ENCODE measurements around the gene DNMBP. TPM values are rescaled to one million over a fixed set of nuclear protein-coding genes. Genes with fewer than 3 reads are reported as not detected.
A peak's percentile ranks its signal among the peaks of the same experiment; 100 is the strongest.

Gene DNMBP
- polyA plus RNA-seq, 2 of the 4 experiments (the other 2 are of a cell fraction): 13.7 to 20.3 TPM

GRCh38 chr10:99977916-99978315, 31.8 kb downstream of the DNMBP start (continued):
- no peak for TF ChIP-seq REST (IDR thresholded peaks at IDR 0.05)

- DNase-seq (ENCODE audit: low read depth in 1 of 2, low spot score in 1 of 2) (peak; percentile 55 to 82), ATAC-seq (peak; percentile 91 to 95), FAIRE-seq (no peak)
- ChIA-PET POLR2A (interaction anchor here (0.7 to 2.1 kb wide), 3 partner anchors 11 to 310 kb away, joined by 3 to 9 read pairs (median 3); partner anchors contain the start of gene BLOC1S2), CTCF (interaction anchor here (0.8 to 9.0 kb wide), 9 partner anchors 8 to 131 kb away, joined by 3 to 58 read pairs (median 8); partner anchors contain the start of gene DNMBP)
- TF ChIP-seq ZC3H11A (IDR thresholded peaks at IDR 0.05): no peak
- 0 out of 4 replicates have a peak, but pooled peaks of 1 of the 2 experiments have one; percentile 8 for TF ChIP-seq CEBPB (IDR thresholded peaks at IDR 0.05)
- TF ChIP-seq RFX5 (IDR thresholded peaks at IDR 0.05): no peak
- TF ChIP-seq JUNB (IDR thresholded peaks at IDR 0.05): peak; percentile 53
- TF ChIP-seq RAD21 (conservative IDR thresholded peaks at IDR 0.05 in 1 of 2, IDR thresholded peaks at IDR 0.05 in 1 of 2): peak in 1 of 2 experiments; percentile 19; a peak in 1 of 5 replicates
- no peak for TF ChIP-seq HDAC2 (IDR thresholded peaks at IDR 0.05)
- 0 out of 5 replicates have a peak, but pooled peaks of 1 of the 2 experiments have one; percentile 25 for TF ChIP-seq JUN (IDR thresholded peaks at IDR 0.05)
- no peak for TF ChIP-seq POLR2AphosphoS2 (conservative IDR thresholded peaks at IDR 0.05; ENCODE audit: low read length)
- TF ChIP-seq FOSL2 (IDR thresholded peaks at IDR 0.05): 0 out of 2 replicates have a peak, but pooled peaks have one; percentile 34
- peak; percentile 73 for TF ChIP-seq FOSL2 (CRISPR knock-in tag; IDR thresholded peaks at IDR 0.05)
- TF ChIP-seq EHF (CRISPR knock-in tag; IDR thresholded peaks at IDR 0.05): no peak
- TF ChIP-seq GATA3 (IDR thresholded peaks at IDR 0.05; ENCODE audit: borderline replicate concordance): 0 out of 2 replicates have a peak, but pooled peaks have one; percentile 41
- TF ChIP-seq RNF2 (IDR thresholded peaks at IDR 0.05; ENCODE audit: borderline replicate concordance, low read depth): no peak
- TF ChIP-seq CHD2 (IDR thresholded peaks at IDR 0.05; ENCODE audit: low read length, partially characterized antibody): no peak
- TF ChIP-seq CBX2 (IDR thresholded peaks at IDR 0.05; ENCODE audit: borderline replicate concordance, low read depth): no peak
- no peak for TF ChIP-seq MAX (IDR thresholded peaks at IDR 0.05)
- no peak for TF ChIP-seq KDM1A (IDR thresholded peaks at IDR 0.05; ENCODE audit: low read depth)
- WGBS (ENCODE audit: missing lambda C conversion rate): 16% methylated on average over 5 of the region's 5 CpGs
- peak overlapping the region; percentile 73 for H3K4me2 ChIP-seq
- H3K27ac ChIP-seq: peak overlapping the region; percentile 60 to 74
- peak overlapping the region; percentile 2; the same call in 1 of the 3 replicates for H3K4me3 ChIP-seq
- no peaks in the 10 kb centered on the region for H3K9me3 ChIP-seq
- peaks cover 64% of the 10 kb centered on the region for H3K4me1 ChIP-seq
These were observed 32.7 kb downstream of the DNMBP start for GRCh38 chr10:99976886-99977665.

GRCh38 chr10:99975942-99976809, 33.6 kb downstream of the DNMBP start:
- Histone ChIP-seq H3K27ac (peak overlapping the region; percentile 60 to 74), H3K4me1 (peaks cover 55% of the 10 kb centered on the region), H3K4me2 (peak overlapping the region; percentile 73), H3K9me3 (no peaks in the 10 kb centered on the region), H3K4me3 (no peak overlapping the region)
- FAIRE-seq (no peak), DNase-seq (ENCODE audit: low read depth in 1 of 2, low spot score in 1 of 2) (no peak), ATAC-seq (peak in 1 of 2 experiments; percentile 34; a peak in 3 of 6 replicates)
- 56% methylated on average over 7 of the region's 7 CpGs for WGBS (ENCODE audit: missing lambda C conversion rate)
- ChIA-PET CTCF (interaction anchor here (0.8 to 9.0 kb wide), 9 partner anchors 10 to 130 kb away, joined by 3 to 58 read pairs (median 8); partner anchors contain the start of gene DNMBP), POLR2A (interaction anchor here (1.3 to 2.1 kb wide), 2 partner anchors 30 to 311 kb away, joined by 3 to 9 read pairs; partner anchors contain the start of gene BLOC1S2)
- TF ChIP-seq FOSB (CRISPR knock-in tag; IDR thresholded peaks at IDR 0.05) (no peak), CTCF (IDR thresholded peaks at IDR 0.05) (no peak), KDM1A (IDR thresholded peaks at IDR 0.05; ENCODE audit: low read depth) (no peak), EHMT2 (IDR thresholded peaks at IDR 0.05; ENCODE audit: low read depth) (no peak), REST (IDR thresholded peaks at IDR 0.05) (no peak), MAZ (IDR thresholded peaks at IDR 0.05; ENCODE audit: borderline replicate concordance, low read depth, low read length) (no peak), RFX5 (IDR thresholded peaks at IDR 0.05) (no peak)
